AG09309 (cell line): ENCODE data around the gene FLOT2.

Source experiments
- DNase-seq: peaks from one replicate; pipeline ENCODE4 v3.0.0-alpha.2; 2010; ENCODE audit warnings: low read depth
- H3K4me3 ChIP-seq: 2 replicates; pipeline ENCODE4 v1.5.1; 2011; ENCODE audit warnings: mild to moderate bottlenecking, low read depth, low read length, moderate library complexity; ENCODE audit not compliant: control insufficient read depth
- TF ChIP-seq, protein P1 (sequence below): IDR thresholded peaks from 2 replicates; pipeline ENCODE4 v1.5.1; 2011; ENCODE audit warnings: mild to moderate bottlenecking, low read depth, low read length, inconsistent platforms; ENCODE audit not compliant: insufficient read depth, control insufficient read depth; ENCODE audit errors: missing control alignments

Gene FLOT2

DNA sequence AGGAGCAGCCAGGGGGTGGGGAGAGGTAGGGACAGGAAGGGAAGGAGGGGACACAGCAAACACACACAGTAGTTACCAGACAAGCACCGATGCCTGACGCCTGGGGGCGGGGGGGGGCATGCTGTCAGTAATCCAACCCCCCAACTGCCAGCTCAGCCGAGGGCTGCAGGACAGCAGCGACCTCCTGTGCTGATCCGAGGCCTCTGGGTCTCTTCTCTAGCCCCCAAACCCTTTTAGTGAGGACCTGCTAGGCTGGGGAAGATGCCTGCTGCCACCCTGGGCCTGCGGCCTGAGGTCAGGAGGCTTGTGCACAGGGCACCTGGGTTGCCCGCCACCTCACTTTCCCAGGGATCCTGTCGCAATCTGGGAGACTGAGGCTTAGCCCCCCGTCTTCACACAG, 11.6 kb downstream of the FLOT2 start:
- no peak overlapping the region for H3K4me3 ChIP-seq
- no peak for DNase-seq
- TF ChIP-seq, protein P1, sequence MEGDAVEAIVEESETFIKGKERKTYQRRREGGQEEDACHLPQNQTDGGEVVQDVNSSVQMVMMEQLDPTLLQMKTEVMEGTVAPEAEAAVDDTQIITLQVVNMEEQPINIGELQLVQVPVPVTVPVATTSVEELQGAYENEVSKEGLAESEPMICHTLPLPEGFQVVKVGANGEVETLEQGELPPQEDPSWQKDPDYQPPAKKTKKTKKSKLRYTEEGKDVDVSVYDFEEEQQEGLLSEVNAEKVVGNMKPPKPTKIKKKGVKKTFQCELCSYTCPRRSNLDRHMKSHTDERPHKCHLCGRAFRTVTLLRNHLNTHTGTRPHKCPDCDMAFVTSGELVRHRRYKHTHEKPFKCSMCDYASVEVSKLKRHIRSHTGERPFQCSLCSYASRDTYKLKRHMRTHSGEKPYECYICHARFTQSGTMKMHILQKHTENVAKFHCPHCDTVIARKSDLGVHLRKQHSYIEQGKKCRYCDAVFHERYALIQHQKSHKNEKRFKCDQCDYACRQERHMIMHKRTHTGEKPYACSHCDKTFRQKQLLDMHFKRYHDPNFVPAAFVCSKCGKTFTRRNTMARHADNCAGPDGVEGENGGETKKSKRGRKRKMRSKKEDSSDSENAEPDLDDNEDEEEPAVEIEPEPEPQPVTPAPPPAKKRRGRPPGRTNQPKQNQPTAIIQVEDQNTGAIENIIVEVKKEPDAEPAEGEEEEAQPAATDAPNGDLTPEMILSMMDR = no peak

GRCh38 chr17:28885363-28885762, 12.2 kb downstream of the FLOT2 start:
- no peak for DNase-seq
- TF ChIP-seq, protein P1 = no peak
- no peak overlapping the region for H3K4me3 ChIP-seq

DNA sequence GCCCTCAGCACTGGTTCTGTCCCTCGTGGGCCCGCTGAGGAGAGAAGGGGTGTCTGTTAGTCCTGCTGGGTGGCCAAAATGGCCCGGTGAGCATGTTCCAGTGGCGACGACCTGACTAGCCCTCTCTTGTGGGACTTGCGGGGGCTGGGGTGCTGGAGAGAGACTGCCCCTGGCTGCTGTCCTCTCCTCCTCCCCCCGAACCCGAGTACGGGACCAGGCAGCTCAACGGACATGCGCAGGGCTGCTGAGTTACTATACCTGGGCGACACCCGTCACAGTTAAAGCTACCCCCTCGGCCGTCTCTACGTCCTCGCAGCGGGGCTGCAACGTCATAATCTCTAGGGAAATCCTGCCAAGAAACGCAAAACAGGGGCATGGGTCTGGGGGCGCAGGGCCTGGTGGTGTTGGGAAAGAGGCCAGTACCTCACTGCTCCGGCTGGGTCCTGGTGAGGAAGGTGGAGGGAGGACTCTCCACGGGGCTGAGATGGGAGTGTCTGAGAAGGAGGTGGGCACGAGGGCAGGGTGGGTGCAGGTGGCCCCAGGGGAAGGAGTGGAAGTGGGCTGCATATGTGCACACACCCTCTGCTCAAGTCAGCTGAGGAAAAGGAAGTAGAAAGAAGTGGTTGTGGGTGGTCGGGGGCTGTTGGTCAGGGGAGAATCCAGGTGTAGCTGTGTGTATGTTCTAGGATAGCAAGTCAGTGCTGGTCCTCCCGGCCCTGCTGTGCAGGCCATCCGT, 13.4 kb downstream of the FLOT2 start:
- no peak overlapping the region for H3K4me3 ChIP-seq
- no peak for DNase-seq
- TF ChIP-seq, protein P1 = no peak

DNA sequence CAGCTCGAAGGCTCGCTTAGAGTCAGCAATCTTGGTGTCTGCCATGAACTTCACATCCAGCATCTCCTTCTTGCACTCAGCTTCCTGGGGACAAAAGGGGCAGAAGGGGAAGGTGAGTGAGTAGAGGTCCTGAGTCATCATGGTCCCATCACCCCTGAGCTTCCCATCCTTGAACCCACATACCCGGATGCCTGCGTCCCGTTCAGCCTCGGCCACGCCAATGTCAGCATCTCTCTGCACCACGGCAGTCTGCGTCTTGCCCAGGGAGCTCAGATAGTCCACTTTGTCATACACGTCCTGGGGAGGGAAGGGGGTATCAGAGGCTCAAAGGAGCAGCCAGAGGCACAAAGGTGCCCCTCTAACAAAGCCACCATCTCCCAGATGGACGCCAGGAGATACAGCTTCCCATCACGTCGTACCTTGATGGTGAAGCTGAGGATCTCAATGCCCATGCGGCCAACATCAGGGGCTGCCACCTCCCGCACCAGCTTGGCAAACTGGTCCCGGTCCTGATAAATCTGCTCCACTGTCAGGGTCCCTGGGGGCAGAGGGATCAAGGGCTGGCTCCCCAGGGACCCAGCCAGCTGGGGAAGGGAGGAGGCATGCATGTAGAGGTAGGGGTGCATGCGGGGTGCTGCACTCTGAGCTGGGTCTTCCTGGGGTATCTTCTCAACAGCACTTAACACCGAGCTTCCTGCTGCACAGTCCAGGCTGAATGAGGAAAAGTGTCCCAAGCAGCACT, 15.2 kb downstream of the FLOT2 start:
- TF ChIP-seq, protein P1 = no peak
- no peak overlapping the region for H3K4me3 ChIP-seq
- DNase-seq = no peak

DNA sequence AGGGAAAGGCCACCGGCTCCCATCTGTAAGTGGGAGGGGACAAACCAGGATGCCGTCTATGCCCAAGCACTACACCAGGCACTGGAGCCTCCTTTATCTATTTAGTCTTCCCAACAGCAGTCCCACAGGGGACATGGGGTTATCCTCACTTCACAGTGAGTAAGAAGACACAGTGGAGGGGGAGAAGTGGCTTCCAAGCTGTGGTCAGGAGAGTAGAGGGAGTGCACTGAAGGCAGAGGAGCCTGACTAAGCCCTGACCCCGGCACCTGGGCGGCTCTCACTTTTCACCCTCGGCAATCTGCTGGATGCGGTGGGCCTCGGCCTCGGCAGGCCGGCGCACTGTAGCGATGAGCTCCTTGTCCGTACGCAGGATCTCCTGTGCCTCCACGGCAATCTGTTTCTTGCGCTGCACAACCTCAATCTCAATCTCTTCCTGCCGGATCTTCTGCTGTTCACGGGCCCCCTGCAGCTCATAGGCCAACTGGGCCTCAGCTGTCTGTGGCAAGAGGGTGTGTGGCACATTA, 15.9 kb downstream of the FLOT2 start:
- TF ChIP-seq, protein P1 = no peak
- DNase-seq = no peak
- no peak overlapping the region for H3K4me3 ChIP-seq

- H3K4me3 ChIP-seq = no peak overlapping the region
- TF ChIP-seq, protein P1 = no peak
- DNase-seq = no peak
These were observed 17.0 kb downstream of the FLOT2 start for GRCh38 chr17:28880572-28880945.
